NCI-H446 (cell line): ENCODE measurements around the gene TC2N.
"Not testable (repeated sequence)": the region's sequence is repeated elsewhere in the genome, so short reads cannot be mapped to it uniquely, and the experiment has no call there.

Source experiments
- DNase-seq, 2 experiments: peaks; one replicate each; lab custom pipeline; 2025; lab: John Stamatoyannopoulos, UW

TC2N gene

DNA sequence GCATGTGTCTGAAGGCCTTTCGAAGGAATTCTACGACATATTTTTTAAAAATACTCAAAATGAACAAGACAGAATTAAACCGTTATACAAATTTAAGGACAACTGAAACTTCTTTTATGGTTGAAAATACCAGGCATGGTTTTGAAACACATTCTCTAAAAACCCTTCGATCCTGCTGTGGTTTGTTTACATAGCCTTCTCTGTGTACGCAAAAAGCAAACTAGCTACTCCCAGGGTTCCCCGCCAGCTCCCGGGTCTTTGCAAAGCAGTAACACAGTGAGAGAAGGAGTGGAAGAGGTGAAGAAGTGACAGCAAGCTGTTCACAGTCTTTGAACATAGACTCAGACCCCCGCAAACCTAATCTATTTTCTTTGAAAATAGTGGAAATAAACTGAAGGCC is 2.2 kb upstream of the TC2N start:
- no peak for DNase-seq

DNA sequence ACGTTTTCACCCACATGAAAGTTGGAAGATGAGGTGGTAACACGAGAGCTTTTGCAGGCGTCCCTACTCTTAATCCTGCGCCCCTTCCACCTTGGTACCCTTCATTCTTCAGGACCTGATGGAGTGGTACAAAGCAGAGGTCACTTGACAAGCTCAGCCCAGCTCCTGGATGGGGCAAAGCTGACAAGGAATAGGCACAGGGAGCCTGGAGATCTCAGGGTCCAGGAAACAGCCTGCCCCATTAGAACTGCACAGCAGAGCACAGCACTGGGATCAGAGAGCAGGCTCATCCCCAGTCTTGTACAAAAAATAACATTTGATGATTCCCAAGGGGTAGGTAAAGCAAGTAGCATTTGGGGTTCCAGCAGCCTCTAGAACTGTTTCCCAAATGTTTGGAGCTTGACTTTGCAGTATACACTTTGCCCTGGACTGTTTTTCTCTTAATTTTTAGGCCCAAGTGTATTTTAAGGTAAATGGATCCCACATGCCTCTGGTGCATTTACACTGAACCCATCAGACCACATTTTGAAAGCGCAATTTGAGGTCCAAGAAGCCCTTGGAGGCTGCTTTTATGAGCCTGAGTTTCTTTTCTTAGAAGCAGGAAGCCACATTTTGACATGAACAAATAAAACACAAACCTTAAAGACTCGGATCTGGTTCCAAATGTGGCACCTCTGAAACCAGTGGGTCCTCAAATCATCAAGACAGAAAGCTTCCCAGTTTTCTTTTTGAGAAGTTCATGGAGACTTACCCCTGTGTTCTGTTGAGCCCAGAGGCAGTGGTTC is 633 bp downstream of the TC2N start:
- DNase-seq, result no peak

DNA sequence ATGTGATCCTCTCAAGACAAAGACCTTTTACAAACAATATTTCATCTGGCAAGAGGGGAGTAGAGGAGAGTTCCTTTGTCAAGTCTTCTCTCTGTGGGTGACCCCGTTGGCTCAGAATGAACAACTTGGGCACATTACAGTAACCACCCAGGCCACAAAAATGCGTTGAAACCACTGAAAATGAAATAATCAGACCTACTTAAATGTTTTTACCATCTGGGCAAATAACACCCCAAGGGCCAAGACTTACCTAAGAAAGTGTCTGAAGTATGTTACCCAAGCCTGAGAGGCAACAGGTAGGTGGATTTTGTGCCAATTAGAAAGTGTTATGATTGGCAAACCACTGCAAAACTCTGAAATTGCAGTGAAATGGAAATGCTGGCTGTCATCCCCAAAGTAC is 1.3 kb downstream of the TC2N start:
- no peak for DNase-seq

DNA sequence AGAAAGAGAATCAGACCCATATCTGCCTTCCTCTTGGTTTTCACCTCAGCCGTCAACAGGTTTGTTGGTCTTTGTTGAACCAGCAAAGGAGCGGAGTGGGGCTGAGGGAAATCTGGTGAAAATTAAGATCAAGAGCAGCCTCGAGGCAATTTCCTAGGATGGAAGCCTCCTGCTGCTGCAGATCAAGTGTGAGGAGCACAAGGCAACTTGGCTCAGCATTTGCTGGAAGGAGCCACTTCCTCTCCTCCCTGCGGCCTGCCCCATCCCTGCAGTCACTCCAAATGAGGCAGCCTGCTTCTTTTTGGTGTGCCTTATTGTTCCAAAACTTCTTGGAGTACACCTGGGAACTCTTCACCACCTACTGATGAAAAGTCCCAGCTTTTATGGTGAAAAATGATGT is 4.9 kb downstream of the TC2N start:
- DNase-seq, result no peak

DNA sequence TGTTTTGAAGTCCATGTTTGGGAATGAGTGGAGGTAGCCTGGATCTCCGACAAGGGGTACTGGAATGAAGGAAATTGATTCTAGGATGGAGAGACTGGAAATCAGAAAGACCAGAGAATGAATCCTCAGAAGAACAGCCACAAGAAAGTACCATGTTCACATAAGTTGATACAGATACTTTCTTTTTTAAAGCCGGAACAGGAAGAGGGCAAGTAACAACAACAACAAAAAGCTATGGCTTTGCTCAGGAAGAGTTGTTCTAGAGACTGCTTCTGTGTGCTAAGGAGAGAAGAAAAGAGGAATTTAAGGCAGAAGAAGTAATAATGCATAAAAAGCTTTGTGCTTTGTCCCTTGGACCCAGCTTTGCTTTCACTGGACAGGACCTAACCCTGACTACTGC is 6.2 kb downstream of the TC2N start:
- DNase-seq, result no peak

DNA sequence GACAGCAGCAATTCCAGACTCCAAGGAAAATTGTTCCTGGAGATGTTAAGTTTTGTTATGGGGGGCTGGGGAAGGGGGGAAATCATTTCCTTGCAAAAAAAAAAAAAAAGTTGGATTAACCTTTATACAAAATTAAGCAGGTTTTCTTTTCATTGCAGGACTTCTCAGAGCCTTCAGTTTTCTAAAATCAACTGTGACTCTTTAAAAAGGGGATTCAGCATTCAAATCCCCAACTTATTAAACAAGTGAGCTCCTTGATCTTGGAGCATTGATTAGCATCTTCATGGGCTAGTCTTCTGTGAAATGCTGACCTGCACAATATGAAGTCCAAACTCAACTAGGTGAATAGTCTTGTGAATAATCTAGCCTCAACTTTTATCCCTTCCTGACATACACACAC is 7.1 kb downstream of the TC2N start:
- no peak for DNase-seq

DNA sequence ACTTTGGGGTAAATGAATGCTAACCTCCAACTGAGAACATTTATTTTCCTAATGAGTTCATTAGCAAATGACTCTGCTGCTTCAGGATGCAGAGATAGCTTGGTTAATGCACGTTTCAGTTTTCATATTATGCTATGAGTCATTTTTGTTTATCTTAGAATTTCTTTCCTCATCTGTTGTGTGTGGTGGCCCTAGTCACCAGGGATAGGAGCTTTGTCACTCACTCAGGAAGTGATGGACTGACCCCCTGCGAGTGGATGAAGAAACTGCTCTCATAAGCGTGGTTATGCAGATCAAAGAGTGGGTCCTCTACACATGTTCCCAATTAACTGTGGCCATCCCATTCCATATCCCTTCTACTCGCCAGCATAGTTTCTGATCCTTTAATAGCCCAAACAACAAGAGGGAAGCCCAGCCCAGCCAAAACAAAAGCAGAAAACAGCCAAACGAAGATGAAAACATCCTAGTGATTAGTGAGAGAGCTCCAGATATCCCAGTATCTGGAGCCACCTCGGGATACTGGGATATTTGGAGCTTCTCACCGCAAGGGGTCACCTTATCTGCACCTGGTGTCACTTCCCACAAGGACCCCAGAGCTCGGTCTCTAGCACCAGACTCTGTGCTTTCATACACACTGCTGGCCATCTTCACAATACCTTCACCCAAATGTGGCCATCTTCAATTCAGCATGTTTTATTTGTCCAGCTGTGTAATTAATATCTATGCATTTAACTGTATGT is 8.6 kb downstream of the TC2N start:
- no peak for DNase-seq

DNA sequence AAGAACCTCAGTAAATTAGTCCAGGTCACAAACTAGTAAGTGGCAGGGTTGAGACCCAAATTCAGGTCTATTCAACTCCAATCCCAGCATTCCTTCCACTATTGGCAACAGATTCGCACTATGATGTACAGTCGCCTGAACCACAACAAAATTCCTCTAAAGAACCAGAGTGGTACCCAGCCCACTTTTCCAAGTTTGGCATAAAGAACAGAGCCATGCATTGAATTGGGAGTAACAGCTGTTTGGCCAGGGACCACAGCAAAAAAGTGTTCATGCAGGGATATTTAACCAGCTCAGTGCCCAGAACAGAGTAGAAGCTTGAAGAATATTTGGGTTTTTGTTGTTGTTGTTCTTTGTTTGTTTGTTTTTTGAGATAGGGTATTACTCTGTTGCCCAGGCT is 9.7 kb downstream of the TC2N start:
- no peak for DNase-seq

DNA sequence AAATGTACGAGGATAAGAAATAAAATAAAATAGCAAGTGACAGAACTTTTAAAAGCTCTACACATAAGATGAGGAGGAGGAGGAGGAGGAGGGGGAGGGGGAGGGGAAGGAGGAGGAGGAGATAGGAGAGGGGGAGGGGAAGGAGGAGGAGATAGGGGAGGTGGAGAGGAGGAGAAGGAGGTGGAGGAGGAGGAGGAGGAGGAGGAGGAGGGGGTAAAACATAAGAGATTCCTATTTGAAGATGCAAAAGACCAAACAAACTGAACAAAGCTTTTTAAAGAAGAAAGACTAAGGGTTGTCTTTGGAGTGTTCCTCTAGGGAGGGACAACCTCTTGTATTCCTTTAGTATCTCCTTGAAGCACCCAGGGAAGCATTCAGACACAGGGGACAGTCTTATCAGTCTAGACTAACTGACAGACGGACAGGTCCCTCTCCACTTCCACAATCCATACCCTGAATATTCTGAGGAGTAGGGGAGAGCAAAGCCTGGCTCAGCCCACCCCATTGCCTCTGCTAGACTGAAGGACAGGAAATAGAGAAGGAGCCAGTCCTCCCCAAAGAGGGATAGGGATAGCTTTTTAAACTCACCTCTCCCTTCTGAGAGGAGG is 12.9 kb downstream of the TC2N start:
- no peak for DNase-seq

DNA sequence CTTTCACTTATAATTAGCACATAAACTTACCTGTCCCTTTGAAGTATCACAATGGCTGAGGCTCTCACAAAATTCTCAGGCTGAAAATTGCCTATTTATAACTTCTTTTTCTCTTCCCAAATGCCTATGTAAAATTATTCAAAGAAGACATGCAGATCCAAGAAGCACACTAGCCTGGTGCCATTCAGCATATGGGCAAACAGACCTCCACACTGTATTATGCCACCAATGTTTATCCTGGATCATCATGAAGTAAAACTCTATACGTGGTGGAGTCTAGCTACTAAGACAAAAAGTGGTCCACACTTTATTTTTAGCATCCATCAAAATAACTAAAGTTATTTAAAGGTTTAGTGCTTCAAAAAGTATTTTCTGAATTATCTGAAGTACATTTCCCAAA is 15.8 kb downstream of the TC2N start:
- DNase-seq, result no peak

DNA sequence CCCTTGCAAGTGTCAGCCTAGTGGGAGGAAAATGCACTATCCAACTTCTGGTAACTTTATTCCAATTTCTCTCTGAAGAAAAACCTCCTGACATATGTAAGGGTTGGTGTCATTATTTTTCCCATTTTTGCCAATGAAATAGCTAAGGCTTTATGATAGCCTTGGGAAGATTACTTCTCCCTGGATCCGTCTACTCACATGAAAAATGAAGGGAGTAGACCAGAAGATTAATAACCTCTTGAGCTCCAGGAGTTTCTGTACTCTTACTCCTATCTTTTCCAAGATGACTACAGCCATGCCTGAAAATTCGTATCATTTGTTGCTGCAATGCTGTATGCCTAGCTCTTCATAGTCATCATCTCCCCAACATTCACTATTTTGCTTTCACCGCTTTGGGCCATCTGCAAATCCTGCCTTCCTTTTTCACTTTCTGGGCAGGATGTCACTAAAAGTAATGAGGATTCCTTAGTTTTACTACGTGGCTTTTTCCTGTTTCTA is 18.8 kb downstream of the TC2N start:
- no peak for DNase-seq

DNA sequence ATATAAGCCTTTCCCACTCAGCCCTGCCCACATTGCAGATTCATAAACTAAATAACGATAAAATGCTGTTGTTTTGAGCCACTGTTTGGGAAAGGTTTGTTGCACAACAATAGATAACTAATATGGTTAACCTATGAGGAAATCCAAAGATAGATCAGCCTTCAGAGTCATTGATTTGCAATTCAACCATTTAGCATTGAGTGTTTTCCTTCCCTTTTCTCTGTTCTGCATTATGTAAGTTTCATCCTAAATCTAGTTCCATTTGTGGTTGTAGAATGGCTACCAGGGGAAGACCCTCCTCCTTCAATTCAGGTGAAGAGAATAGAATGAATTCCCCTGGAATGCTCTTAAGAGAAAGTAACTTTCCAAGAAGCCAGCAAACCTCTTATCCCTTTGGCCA is 19.6 kb downstream of the TC2N start:
- no peak for DNase-seq

DNA sequence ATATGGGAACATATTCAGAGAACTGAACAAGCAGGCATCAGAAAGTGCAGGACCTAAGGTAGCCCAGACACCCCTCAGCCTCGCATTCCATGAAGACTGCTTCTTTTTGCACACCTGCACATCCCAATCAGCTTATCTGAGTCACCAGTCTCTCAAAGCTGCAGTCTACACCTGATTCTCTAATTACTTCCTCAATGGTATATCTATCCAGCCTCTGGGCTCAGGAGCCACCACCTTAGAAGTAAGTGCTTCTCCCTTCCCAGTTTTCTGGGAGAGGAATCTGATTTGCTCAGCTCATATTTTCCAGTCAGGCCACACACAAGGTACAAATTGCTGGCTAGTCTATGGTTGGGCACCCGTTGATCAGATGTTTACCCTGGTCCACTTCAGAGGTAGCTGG is 21.7 kb downstream of the TC2N start:
- DNase-seq, result no peak

DNA sequence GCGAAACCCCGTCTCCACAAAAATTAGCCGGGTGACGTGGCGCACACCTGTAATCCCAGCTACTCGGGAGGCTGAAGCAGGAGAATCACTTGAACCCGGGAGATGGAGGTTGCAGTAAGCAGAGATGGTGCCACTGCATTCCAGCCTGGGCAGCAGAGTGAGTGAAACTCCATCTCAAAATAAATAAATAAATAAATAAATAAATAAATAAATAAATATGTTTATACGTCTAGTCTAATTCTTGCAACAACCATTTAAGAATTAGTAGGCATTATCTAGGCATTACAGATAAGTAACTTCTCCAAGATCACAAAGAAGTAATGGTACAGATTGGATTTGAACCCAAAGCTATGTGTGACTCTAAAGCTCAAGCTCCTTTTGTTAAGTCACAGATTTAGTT is 22.3 kb downstream of the TC2N start:
- DNase-seq, result not testable (repeated sequence)

DNA sequence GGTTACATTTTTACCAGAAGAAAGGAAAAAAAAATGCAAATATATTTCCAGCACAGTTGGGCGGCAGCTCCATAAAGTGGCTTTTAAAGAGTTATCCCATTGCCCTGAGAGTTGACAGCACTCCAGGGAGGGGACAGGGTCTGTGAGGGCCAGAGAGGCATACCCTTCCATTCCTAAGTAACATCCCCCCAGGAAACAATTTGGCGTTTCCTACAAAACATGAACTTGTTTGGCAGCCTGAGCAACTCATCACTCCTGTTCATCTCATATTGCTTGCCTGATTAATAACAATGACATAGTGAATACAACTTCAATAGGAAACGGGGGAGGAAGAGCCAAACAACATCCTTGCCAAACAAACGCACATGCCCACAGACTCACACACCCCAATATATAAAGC is 23.3 kb downstream of the TC2N start:
- DNase-seq, result no peak

DNA sequence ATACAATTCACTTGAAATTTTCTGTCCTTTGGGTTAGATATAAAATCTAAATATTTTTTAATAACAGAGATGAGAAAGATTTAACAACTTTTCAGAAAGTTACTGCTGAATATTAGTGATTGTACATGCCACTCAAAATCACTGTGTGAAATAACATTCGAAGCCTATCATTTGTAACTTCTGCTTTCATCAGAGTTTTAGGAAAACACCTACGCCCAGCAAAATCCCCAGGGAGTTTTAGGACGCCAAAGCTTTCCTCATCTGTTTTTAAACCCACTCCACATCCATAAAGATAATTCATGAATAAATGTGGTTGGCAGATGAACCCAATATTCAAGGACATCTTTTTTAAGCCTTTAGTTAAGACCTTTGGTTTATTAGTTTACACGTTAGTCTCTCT is 23.9 kb downstream of the TC2N start:
- DNase-seq, result no peak

DNA sequence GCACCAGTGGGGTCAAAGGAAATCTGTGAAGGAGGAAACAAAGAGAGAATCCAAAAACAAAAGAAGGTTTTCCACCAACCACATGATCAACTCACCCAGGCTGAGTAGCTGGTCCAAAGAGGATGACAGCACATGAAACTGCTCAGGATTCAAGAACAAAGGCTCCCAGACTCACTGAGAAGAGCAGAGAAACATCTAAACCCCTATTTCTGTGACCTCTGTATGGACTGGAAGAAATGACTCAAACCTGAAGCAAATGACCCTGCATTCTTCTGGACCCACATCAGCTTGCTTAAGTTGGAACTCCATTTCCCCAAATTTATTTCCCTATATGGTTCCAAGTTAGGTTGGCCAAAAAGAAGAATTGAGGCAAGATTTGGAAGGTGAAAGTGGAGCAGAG is 26.3 kb downstream of the TC2N start:
- no peak for DNase-seq

DNA sequence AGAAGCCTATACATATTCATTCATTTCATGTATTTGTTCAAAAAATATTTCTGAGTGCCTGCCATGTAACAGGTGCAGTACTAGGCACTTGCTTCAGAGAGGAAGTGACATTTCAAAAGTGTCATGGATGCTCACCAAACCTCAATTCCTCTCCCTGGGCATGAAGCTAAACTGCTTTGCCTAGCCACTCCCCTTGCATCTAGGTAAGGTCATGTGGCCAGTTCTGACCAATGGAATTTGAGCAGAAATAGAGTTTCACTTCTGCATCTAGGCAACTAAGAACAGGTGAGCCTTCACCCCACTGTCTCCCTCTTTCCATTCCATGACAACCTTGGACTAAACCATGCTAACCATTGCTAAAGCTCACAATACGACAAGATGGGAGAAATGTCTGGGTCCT is 27.6 kb downstream of the TC2N start:
- no peak for DNase-seq

DNA sequence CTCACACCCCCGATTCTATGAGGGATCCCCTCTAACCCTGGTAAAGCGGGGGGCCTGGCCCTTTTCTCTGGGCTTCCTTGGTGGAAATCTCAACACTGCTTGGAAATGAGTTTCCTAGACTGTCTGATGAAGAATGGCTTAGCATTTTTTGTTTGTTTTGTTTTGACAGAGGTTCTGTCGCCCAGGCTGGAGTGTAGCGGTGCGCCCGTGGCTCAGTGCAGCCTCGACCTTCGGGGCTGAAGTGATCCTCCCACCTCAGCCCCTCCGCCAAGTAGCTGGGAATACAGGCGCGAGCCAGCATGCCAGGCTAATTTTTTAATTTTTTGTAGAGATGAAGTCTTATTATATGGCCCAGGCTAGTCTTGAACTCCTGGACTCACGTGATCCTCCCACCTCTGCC is 30.3 kb downstream of the TC2N start:
- DNase-seq, result no peak

DNA sequence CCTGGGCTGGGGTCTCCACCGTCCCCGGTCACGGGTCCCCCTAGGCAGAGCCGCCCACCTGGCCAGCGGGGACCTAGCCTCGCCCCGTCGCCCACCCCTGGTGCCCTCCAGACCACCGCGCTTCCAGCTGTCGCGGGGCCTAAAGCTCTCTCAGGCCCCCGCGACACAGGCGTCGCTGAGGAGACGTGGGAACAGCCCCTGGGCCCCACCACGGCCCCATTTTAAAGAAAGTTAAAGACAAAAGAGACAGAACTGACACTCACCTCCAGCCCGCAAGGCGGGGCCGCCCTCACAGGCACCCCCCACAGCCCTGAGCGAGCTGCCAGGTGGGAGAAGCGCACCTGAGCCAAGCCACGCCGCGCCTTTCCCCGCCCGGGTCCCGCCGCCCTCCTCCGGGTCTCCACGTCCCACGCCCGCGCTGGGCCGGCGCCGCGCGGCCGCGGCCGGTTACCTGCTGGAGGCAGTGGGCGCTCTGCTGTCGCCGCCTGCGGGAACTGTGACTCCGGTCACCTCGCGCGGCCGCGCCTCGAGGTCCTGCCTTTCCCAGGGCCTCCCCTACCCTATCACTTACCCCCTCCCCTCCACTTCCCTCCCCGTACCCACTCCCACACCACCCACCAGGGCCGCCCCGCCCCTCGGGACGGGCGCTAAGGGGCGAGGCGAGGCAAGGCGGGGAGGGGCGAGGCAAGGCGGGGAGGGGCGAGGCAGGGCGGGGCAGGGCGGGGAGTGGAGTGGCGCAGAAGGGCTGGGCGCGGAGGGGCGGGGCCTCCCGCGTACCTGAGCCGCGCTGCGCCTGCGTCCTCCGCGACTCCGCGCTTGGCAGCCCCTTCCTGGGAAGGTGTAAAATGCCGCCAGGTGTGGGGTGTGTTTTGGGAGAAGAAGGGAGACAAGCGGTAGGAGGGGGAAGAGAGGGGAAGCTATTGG is 31.2 kb downstream of the TC2N start:
- no peak for DNase-seq

DNA sequence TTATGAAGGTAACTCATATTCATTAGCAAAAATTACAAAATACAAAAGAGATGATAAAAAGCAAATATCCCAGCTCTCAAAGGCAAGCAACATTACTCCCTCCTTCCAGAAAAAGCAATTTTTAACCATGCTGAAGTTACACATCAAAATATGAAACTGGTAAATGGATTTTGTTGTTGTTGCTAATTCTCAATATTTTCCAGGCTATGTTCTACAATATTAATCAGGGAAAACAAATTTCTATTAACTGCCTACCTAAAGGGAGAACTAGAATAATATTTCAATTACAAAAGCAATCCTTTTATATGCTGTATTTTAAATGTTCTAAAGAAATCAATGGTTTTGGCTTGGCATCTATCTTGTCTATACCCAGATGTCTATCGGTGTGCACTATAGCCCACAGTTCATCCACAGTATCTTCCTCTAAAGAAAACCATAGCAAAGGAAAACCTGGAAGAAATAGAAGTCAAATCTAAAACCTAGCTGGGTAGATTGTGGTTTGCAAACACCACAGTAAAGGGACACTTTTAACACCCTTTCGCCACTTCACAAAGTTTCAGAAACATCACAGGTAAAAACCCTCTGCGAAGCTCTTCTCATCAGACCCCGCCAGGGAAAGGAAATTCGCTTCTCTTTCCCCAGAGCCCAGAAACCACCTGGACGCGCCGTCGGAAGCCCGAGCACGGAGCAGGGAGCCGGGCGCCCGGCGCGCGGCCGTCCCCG is 32.0 kb downstream of the TC2N start:
- DNase-seq, result no peak
